Effector memory CD4-positive, alpha-beta T cell (primary cell): Measurements from ENCODE around the gene FAM210A.
"Not testable (repeated sequence)": the region's sequence is repeated elsewhere in the genome, so short reads cannot be mapped to it uniquely, and the experiment has no call there.

Experiments used
- DNase-seq, 3 donors: peaks; one replicate each; pipeline ENCODE4 v3.0.0-alpha.2; 2020
- H3K27ac ChIP-seq: 2 replicates; pipeline ENCODE4 v1.7.0; 2013; ENCODE audit warnings: mild to moderate bottlenecking, low read length, moderate library complexity; ENCODE audit not compliant: insufficient read depth, poor library complexity, severe bottlenecking
- H3K27me3 ChIP-seq: replicated peaks from 2 replicates; pipeline ENCODE4 v1.7.0; 2013; ENCODE audit warnings: mild to moderate bottlenecking, low read length; ENCODE audit not compliant: insufficient read depth, control insufficient read depth, poor library complexity, severe bottlenecking
- H3K36me3 ChIP-seq: 2 replicates; pipeline ENCODE4 v1.7.0; 2013; ENCODE audit warnings: mild to moderate bottlenecking, low read length, moderate library complexity; ENCODE audit not compliant: control insufficient read depth, insufficient read depth
- H3K4me1 ChIP-seq: 2 replicates; pipeline ENCODE4 v1.7.0; 2013; ENCODE audit warnings: low read length, mild to moderate bottlenecking; ENCODE audit not compliant: control insufficient read depth, insufficient read depth, poor library complexity, severe bottlenecking
- H3K4me3 ChIP-seq: 2 replicates; pipeline ENCODE4 v1.7.0; 2013; ENCODE audit warnings: low read length, low read depth, mild to moderate bottlenecking; ENCODE audit not compliant: insufficient read depth, poor library complexity, severe bottlenecking
- H3K9me3 ChIP-seq: 2 replicates; pipeline ENCODE4 v1.7.0; 2013; ENCODE audit warnings: mild to moderate bottlenecking, low read length, moderate library complexity; ENCODE audit not compliant: control insufficient read depth

Gene FAM210A

DNA sequence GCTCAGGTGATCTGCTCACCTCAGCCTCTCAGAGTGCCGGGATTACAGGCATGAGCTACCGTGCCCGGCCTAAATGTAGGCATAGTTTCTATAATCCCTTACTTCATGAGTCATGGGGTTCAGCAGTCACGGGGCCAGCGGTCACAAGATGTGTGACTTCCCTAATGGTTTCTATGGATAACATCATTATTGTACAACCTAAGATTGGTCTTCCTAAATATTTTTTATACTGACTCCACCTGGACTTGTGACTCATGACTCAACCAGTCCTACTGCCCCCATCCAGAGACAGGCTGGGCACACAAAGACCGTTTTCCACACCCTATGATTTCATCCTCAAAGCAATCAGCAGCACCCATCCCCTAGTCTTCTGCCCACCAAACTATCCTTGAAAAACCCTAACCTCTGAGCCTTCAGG is 15.9 kb downstream of the FAM210A start:
- H3K9me3 ChIP-seq = no peaks in the 10 kb centered on the region
- H3K27ac ChIP-seq = no peak overlapping the region
- H3K4me1 ChIP-seq = no peaks in the 10 kb centered on the region
- no peak for DNase-seq
- H3K27me3 ChIP-seq = no peaks in the 10 kb centered on the region
- no peak overlapping the region for H3K4me3 ChIP-seq
- no peaks in the 10 kb centered on the region for H3K36me3 ChIP-seq

- H3K36me3 ChIP-seq = no peaks in the 10 kb centered on the region
- H3K27me3 ChIP-seq = no peaks in the 10 kb centered on the region
- H3K4me1 ChIP-seq = no peaks in the 10 kb centered on the region
- no peak overlapping the region for H3K27ac ChIP-seq
- no peak overlapping the region for H3K4me3 ChIP-seq
- DNase-seq = no peak
- H3K9me3 ChIP-seq = peaks cover 6% of the 10 kb centered on the region
These were observed 22.5 kb downstream of the FAM210A start for GRCh38 chr18:13703899-13704298.

GRCh38 chr18:13700153-13700552 is 26.2 kb downstream of the FAM210A start:
- Histone ChIP-seq H3K36me3 (no peaks in the 10 kb centered on the region), H3K4me3 (no peak overlapping the region), H3K27ac (no peak overlapping the region), H3K27me3 (no peaks in the 10 kb centered on the region), H3K4me1 (no peaks in the 10 kb centered on the region), H3K9me3 (peaks cover 6% of the 10 kb centered on the region)
- no peak for DNase-seq

GRCh38 chr18:13696961-13697360 is 29.4 kb downstream of the FAM210A start:
- H3K4me3 ChIP-seq = no peak overlapping the region
- no peaks in the 10 kb centered on the region for H3K27me3 ChIP-seq
- no peaks in the 10 kb centered on the region for H3K36me3 ChIP-seq
- no peaks in the 10 kb centered on the region for H3K9me3 ChIP-seq
- no peak overlapping the region for H3K27ac ChIP-seq
- H3K4me1 ChIP-seq = no peaks in the 10 kb centered on the region
- DNase-seq = no peak

- DNase-seq, H3K4me3 ChIP-seq, H3K27ac ChIP-seq, H3K36me3 ChIP-seq, H3K27me3 ChIP-seq, H3K4me1 ChIP-seq, H3K9me3 ChIP-seq: not testable (repeated sequence)
These were observed 31.0 kb downstream of the FAM210A start for GRCh38 chr18:13695337-13695736.

GRCh38 chr18:13690060-13690459 is 36.3 kb downstream of the FAM210A start:
- H3K27ac ChIP-seq, H3K27me3 ChIP-seq, H3K4me1 ChIP-seq, DNase-seq, H3K36me3 ChIP-seq, H3K9me3 ChIP-seq, H3K4me3 ChIP-seq: not testable (repeated sequence)

DNA sequence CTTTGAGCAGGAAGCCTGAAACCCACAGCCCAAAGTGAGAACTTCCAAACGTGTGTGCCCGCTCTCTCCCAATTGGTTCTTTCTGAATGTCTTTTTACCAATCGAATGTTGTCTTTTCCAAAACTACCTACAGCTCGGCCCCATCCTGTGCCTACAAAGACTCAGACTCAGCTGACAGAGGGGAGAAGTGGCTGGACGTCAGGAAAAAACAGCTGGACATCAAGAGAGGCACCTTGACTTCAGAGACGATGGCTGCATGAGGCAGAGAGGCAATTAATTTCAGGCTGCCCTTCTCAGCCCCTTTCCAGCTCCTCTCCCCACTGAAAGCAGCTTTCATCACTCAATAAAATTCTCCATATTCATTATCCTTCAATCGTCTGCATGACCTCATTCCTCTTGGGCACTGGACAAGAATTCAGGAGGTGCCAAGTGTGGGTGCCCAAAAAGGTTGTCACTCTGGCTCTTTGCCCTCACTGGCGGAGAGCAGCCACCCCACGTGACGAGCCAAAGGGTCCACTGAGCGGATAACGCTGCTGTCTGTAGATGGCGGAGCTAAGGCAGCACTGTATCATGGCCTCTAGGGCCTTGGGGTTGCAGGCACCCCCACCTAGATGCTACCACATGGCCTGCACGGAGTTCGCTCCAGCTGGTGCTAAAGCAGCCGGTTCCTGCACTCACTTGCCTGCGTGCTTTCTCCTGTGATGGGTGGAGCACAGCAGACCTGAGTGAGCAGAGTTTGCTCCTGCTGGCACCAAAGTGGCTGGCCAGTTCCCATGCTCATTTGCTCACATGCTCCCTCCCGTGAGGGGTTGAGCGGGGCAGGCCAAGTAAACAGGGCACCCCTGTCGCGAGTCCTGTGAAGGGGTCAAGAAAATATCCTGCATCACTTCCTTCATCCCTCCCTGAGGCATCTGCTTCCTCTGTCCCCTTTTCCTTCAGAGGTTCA is 37.9 kb downstream of the FAM210A start:
- H3K4me1 ChIP-seq = no peaks in the 10 kb centered on the region
- no peak overlapping the region for H3K4me3 ChIP-seq
- no peaks in the 10 kb centered on the region for H3K9me3 ChIP-seq
- no peak overlapping the region for H3K27ac ChIP-seq
- H3K27me3 ChIP-seq = no peaks in the 10 kb centered on the region
- H3K36me3 ChIP-seq = no peaks in the 10 kb centered on the region
- DNase-seq = no peak

- Histone ChIP-seq H3K9me3 (no peaks in the 10 kb centered on the region), H3K27me3 (no peaks in the 10 kb centered on the region), H3K27ac (no peak overlapping the region), H3K4me1 (no peaks in the 10 kb centered on the region), H3K4me3 (no peak overlapping the region), H3K36me3 (peaks cover 7% of the 10 kb centered on the region)
- no peak for DNase-seq
These were observed 41.8 kb downstream of the FAM210A start for GRCh38 chr18:13684546-13684945.

- no peak overlapping the region for H3K4me3 ChIP-seq
- no peaks in the 10 kb centered on the region for H3K9me3 ChIP-seq
These were observed 44.7 kb downstream of the FAM210A start for GRCh38 chr18:13681701-13682100.

DNA sequence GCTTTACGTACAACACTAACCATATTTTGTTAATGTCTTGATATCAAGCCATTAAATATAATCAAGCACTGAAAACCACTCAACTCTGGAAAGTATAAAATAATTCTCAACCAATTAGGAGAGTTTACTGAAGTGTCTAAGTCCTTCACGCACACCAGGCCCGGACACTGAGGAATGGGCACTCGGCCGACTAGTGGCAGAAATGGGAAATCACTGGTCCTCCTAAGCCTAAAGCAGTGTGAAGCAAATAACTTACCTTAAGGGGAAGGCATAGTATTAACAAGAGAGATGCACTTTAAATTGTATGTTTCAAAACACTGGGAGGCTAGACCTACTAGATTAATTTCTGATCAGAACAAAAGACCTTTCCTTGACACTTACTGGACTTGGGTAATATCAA is 45.7 kb downstream of the FAM210A start:
- no peaks in the 10 kb centered on the region for H3K27me3 ChIP-seq
- H3K9me3 ChIP-seq = no peaks in the 10 kb centered on the region
- peaks cover 7% of the 10 kb centered on the region for H3K36me3 ChIP-seq
- H3K27ac ChIP-seq = no peak overlapping the region
- no peak for DNase-seq
- no peak overlapping the region for H3K4me3 ChIP-seq
- no peaks in the 10 kb centered on the region for H3K4me1 ChIP-seq

More at GRCh38 chr18:13681701-13682100, 44.7 kb downstream of the FAM210A start:
- H3K27ac ChIP-seq = no peak overlapping the region
- no peaks in the 10 kb centered on the region for H3K4me1 ChIP-seq
- no peaks in the 10 kb centered on the region for H3K27me3 ChIP-seq
- no peak for DNase-seq
- H3K36me3 ChIP-seq = peaks cover 7% of the 10 kb centered on the region
